Breast epithelium (tissue), 4 donors: ENCODE data around the gene LIPG. TPM values are rescaled to one million over a fixed set of nuclear protein-coding genes. Genes with fewer than 3 reads are reported as not detected.

Experiments
- DNase-seq, 2 donors: peaks; one replicate each; pipeline ENCODE4 v3.0.0-alpha.2; 2019; ENCODE audit warnings: low spot score in 2 of 2
- H3K27ac ChIP-seq, 2 donors: fragments of 200-600 bp; sonication (generic) in 1 of 2; one replicate each; pipeline ENCODE4 v1.5.1; 2016 to 2019; ENCODE audit warnings: mild to moderate bottlenecking in 1 of 2
- H3K27me3 ChIP-seq, 2 donors: fragments of 200-600 bp; sonication (generic) in 1 of 2; one replicate each; pipeline versions ENCODE4 v1.5.1 to v1.6.0; 2017 to 2019; ENCODE audit warnings: control low read depth in 1 of 2, mild to moderate bottlenecking in 1 of 2
- H3K36me3 ChIP-seq: fragments of 200-600 bp; one replicate; pipeline ENCODE4 v1.5.1; 2019
- H3K4me1 ChIP-seq, 2 donors: fragments of 200-600 bp; sonication (generic); one replicate each; pipeline ENCODE4 v1.5.1; 2016 to 2019; ENCODE audit warnings: control low read depth in 1 of 2
- H3K4me3 ChIP-seq, 3 donors: fragments of 200-600 bp; sonication (generic); 1 replicate in 2 of 3; 2 replicates in 1 of 3; pipeline ENCODE4 v1.5.1; 2016 to 2019; ENCODE audit warnings: mild to moderate bottlenecking in 3 of 3, moderate library complexity in 2 of 3
- H3K9me3 ChIP-seq, 2 donors: fragments of 200-600 bp; sonication (generic) in 1 of 2; one replicate each; pipeline ENCODE4 v1.5.1; 2016 to 2019; ENCODE audit warnings: control low read depth in 1 of 2
- CTCF ChIP-seq, 3 donors: fragments of 450-650 bp; IDR thresholded peaks; one replicate each; pipeline ENCODE4 v1.5.1; 2016 to 2017; ENCODE audit warnings: antibody characterized with exemption in 3 of 3, mild to moderate bottlenecking in 3 of 3, moderate library complexity in 3 of 3
- POLR2A ChIP-seq: fragments of 450-650 bp; IDR thresholded peaks from one replicate; pipeline ENCODE4 v1.6.1; 2016; ENCODE audit warnings: antibody characterized with exemption, mild to moderate bottlenecking, moderate library complexity
- POLR2AphosphoS5 ChIP-seq, 3 donors: sonication (generic); formaldehyde crosslinking; IDR thresholded peaks; one replicate each; pipeline ENCODE4 v1.6.1; 2017; ENCODE audit warnings: antibody characterized with exemption in 3 of 3
- intact Hi-C: fragments of 100-400 bp; cut with DNase I; formaldehyde crosslinking; loops from one replicate; pipeline ENCODE4 v1.15.1; 2023; ENCODE audit warnings: low total_unique reads
- total RNA-seq, 3 donors: library from RNA; depleted of rRNA; stranded (reverse); fragments of >200 nt; gene quantifications; one replicate each; pipeline ENCODE4 v1.1.0, GENCODE V29; 2016

Gene LIPG
- total RNA-seq, 3 donors from 2014 or later: 0.16 to 1.6 (median 0.44) TPM

GRCh38 chr18:49590608-49591007 is 28.8 kb downstream of the LIPG start:
- no peak overlapping the region for H3K27ac ChIP-seq
- intact Hi-C loops: no loop called here
- DNase-seq: no peak
- no peaks in the 10 kb centered on the region for H3K9me3 ChIP-seq
- H3K4me1 ChIP-seq: no peaks in the 10 kb centered on the region
- no peak overlapping the region for H3K4me3 ChIP-seq
- no peaks in the 10 kb centered on the region for H3K27me3 ChIP-seq
- no peak for TF ChIP-seq CTCF (IDR thresholded peaks at IDR 0.05)
- no peak for TF ChIP-seq POLR2AphosphoS5 (IDR thresholded peaks at IDR 0.05)
- no peak for TF ChIP-seq POLR2A
- no peaks in the 10 kb centered on the region for H3K36me3 ChIP-seq

GRCh38 chr18:49591271-49591670 is 29.4 kb downstream of the LIPG start:
- Histone ChIP-seq H3K4me3 (no peak overlapping the region), H3K27ac (no peak overlapping the region), H3K36me3 (no peaks in the 10 kb centered on the region), H3K27me3 (no peaks in the 10 kb centered on the region), H3K9me3 (no peaks in the 10 kb centered on the region), H3K4me1 (no peaks in the 10 kb centered on the region)
- intact Hi-C loops: no loop called here
- DNase-seq: no peak
- no peak for TF ChIP-seq POLR2A
- TF ChIP-seq CTCF (IDR thresholded peaks at IDR 0.05): no peak
- no peak for TF ChIP-seq POLR2AphosphoS5 (IDR thresholded peaks at IDR 0.05)

GRCh38 chr18:49591775-49592174 is 29.9 kb downstream of the LIPG start:
- H3K27ac ChIP-seq: no peak overlapping the region
- no peak for DNase-seq
- TF ChIP-seq POLR2A: no peak
- TF ChIP-seq CTCF (IDR thresholded peaks at IDR 0.05): no peak
- TF ChIP-seq POLR2AphosphoS5 (IDR thresholded peaks at IDR 0.05): no peak
- H3K4me3 ChIP-seq: no peak overlapping the region
- no peaks in the 10 kb centered on the region for H3K9me3 ChIP-seq
- intact Hi-C loops: no loop called here
- H3K27me3 ChIP-seq: no peaks in the 10 kb centered on the region
- no peaks in the 10 kb centered on the region for H3K4me1 ChIP-seq
- H3K36me3 ChIP-seq: no peaks in the 10 kb centered on the region

- no peak overlapping the region for H3K4me3 ChIP-seq
- no peak for TF ChIP-seq POLR2AphosphoS5 (IDR thresholded peaks at IDR 0.05)
- TF ChIP-seq POLR2A: no peak
- TF ChIP-seq CTCF (IDR thresholded peaks at IDR 0.05): no peak
- H3K27me3 ChIP-seq: no peaks in the 10 kb centered on the region
- no peak overlapping the region for H3K27ac ChIP-seq
- no peak for DNase-seq
- no peaks in the 10 kb centered on the region for H3K4me1 ChIP-seq
- no peaks in the 10 kb centered on the region for H3K9me3 ChIP-seq
- no peaks in the 10 kb centered on the region for H3K36me3 ChIP-seq
- intact Hi-C loops: no loop called here
Observed at GRCh38 chr18:49596687-49597086, 34.8 kb downstream of the LIPG start.

- Histone ChIP-seq H3K27ac (no peak overlapping the region), H3K4me1 (no peaks in the 10 kb centered on the region), H3K27me3 (no peaks in the 10 kb centered on the region), H3K4me3 (no peak overlapping the region), H3K9me3 (no peaks in the 10 kb centered on the region), H3K36me3 (no peaks in the 10 kb centered on the region)
- intact Hi-C loops: no loop called here
- TF ChIP-seq POLR2A (no peak), POLR2AphosphoS5 (IDR thresholded peaks at IDR 0.05) (no peak), CTCF (IDR thresholded peaks at IDR 0.05) (no peak)
- DNase-seq: no peak
Observed at GRCh38 chr18:49597157-49597931, 35.5 kb downstream of the LIPG start.
